Stimulated activated CD4-positive, alpha-beta T cell treated with anti-CD3 and anti-CD28 coated beads, Interleukin-4, amount 100 ng/mL, for 24 hours (primary cell): ENCODE results near the gene HSD17B3.
"Not testable (repeated sequence)": the region's sequence is repeated elsewhere in the genome, so short reads cannot be mapped to it uniquely, and the experiment has no call there.

Source experiments
- DNase-seq: peaks from one replicate; pipeline ENCODE4 v3.0.0-alpha.2; 2020

Gene HSD17B3

GRCh38 chr9:96305171-96305570 lies 3.2 kb upstream of the HSD17B3 start:
- DNase-seq: no peak

GRCh38 chr9:96304230-96304629 lies 2.3 kb upstream of the HSD17B3 start:
- DNase-seq: no peak

GRCh38 chr9:96299823-96300222 lies 2.2 kb downstream of the HSD17B3 start:
- DNase-seq: no peak

- DNase-seq: no peak
These were observed 7.8 kb downstream of the HSD17B3 start for GRCh38 chr9:96294159-96294545.

- no peak for DNase-seq
These were observed 8.3 kb downstream of the HSD17B3 start for GRCh38 chr9:96293498-96294158.

GRCh38 chr9:96289392-96289791 lies 12.6 kb downstream of the HSD17B3 start:
- DNase-seq: no peak

- no peak for DNase-seq
These were observed 20.3 kb downstream of the HSD17B3 start for GRCh38 chr9:96281641-96282040.

- DNase-seq: no peak
These were observed 22.0 kb downstream of the HSD17B3 start for GRCh38 chr9:96279932-96280331.

GRCh38 chr9:96274939-96275338 lies 27.0 kb downstream of the HSD17B3 start:
- no peak for DNase-seq

- DNase-seq: no peak
These were observed 31.7 kb downstream of the HSD17B3 start for GRCh38 chr9:96270236-96270744.

- DNase-seq: no peak
These were observed 43.0 kb downstream of the HSD17B3 start for GRCh38 chr9:96258967-96259366.

GRCh38 chr9:96256800-96257199 lies 45.2 kb downstream of the HSD17B3 start:
- no peak for DNase-seq

- no peak for DNase-seq
These were observed 46.3 kb downstream of the HSD17B3 start for GRCh38 chr9:96255698-96256097.

- DNase-seq: no peak
These were observed 48.8 kb downstream of the HSD17B3 start for GRCh38 chr9:96253059-96253696.

- DNase-seq: no peak
These were observed 50.5 kb downstream of the HSD17B3 start for GRCh38 chr9:96251451-96251850.

- no peak for DNase-seq
These were observed 52.2 kb downstream of the HSD17B3 start for GRCh38 chr9:96249746-96250145.

- no peak for DNase-seq
These were observed 55.7 kb downstream of the HSD17B3 start for GRCh38 chr9:96246267-96246671.

- no peak for DNase-seq
These were observed 56.6 kb downstream of the HSD17B3 start for GRCh38 chr9:96245399-96245798.

GRCh38 chr9:96243778-96244177 lies 58.2 kb downstream of the HSD17B3 start:
- DNase-seq: no peak

- DNase-seq: no peak
These were observed 59.2 kb downstream of the HSD17B3 start for GRCh38 chr9:96242811-96243210.

GRCh38 chr9:96241391-96241809 lies 60.6 kb downstream of the HSD17B3 start:
- DNase-seq: peak; percentile 58

GRCh38 chr9:96236854-96237550 lies 65.0 kb downstream of the HSD17B3 start:
- DNase-seq: no peak

GRCh38 chr9:96236337-96236736 lies 65.6 kb downstream of the HSD17B3 start:
- not testable (repeated sequence) for DNase-seq
